HCT116 (cell line): ENCODE results near the gene SHH. TPM values are rescaled to one million over a fixed set of nuclear protein-coding genes. Genes with fewer than 3 reads are reported as not detected.

Experiments
- ATAC-seq: fragments of 200-7000 bp; cut with Tn5 transposase; 2 replicates; pipeline ENCODE4 v1.9.1; 2020; ENCODE audit warnings: mild to moderate bottlenecking, moderate library complexity
- BruUV-seq: library from RNA; stranded (reverse); fragments of 400-500 nt; replicated peaks from 2 replicates; lab custom pipeline; 2021; lab: Mats Ljungman, UMichigan
- CTCF ChIA-PET: fragments of 300-600 bp; sonication (Branson Sonifier 250); formaldehyde crosslinking; loops from one replicate; lab custom pipeline; 2021; ENCODE audit warnings: antibody characterized with exemption; lab: Charles Lee
- POLR2A ChIA-PET: fragments of 300-600, 350-600 bp; sonication (Branson Sonifier 250); formaldehyde crosslinking; loops from one replicate; lab custom pipeline; 2021; ENCODE audit warnings: antibody characterized with exemption; lab: Charles Lee
- RAD21 ChIA-PET, 2 experiments: fragments of 300-600 bp; sonication (Branson Sonifier 250); formaldehyde crosslinking; loops; one replicate each; lab custom pipeline; 2023; ENCODE audit warnings: low total read pairs in 2 of 2; ENCODE audit not compliant: uncharacterized antibody in 2 of 2, unreplicated experiment in 2 of 2, low non-redundant PET in 1 of 2; lab: Charles Lee
- DNase-seq: peaks from one replicate; pipeline ENCODE4 v3.0.0-alpha.2; 2010; ENCODE audit warnings: low read depth, low spot score
- H2AFZ ChIP-seq: fragments of 200-600 bp; shearing (Covaris generic), sonication (generic); 2 replicates; pipeline ENCODE4 v1.6.1; 2017; ENCODE audit warnings: low read depth, mixed run types, mixed read lengths, antibody characterized with exemption, low read length; ENCODE audit not compliant: poor library complexity, severe bottlenecking
- H3K27ac ChIP-seq: 2 replicates; pipeline ENCODE4 v1.5.1; 2012; ENCODE audit warnings: low read depth, low read length
- H3K27me3 ChIP-seq: fragments of 200-600 bp; sonication (generic); 2 replicates; pipeline ENCODE4 v1.6.1; 2016; ENCODE audit warnings: mixed run types, low read length, mixed read lengths; ENCODE audit not compliant: insufficient read depth
- H3K36me3 ChIP-seq, 2 experiments: fragments of 200-500 bp in 1 of 2; fragments of 200-600 bp in 1 of 2; sonication (Bioruptor generic) in 1 of 2; sonication (generic) in 1 of 2; 2 replicates each; pipeline versions ENCODE4 v1.5.1 to v1.6.1; 2014 to 2016; ENCODE audit warnings: low read length in 2 of 2, inconsistent platforms in 1 of 2, mixed read lengths in 1 of 2, mixed run types in 1 of 2; ENCODE audit not compliant: insufficient read depth in 2 of 2, control insufficient read depth in 1 of 2
- H3K4me1 ChIP-seq, 2 experiments: fragments of 200-600 bp in 1 of 2; sonication (generic) in 1 of 2; 2 replicates each; pipeline versions ENCODE4 v1.5.1 to v1.6.1; 2012 to 2017; ENCODE audit warnings: low read length in 2 of 2, inconsistent platforms in 1 of 2, mild to moderate bottlenecking in 1 of 2, mixed read lengths in 1 of 2, mixed run types in 1 of 2, moderate library complexity in 1 of 2; ENCODE audit not compliant: insufficient read depth in 2 of 2, control insufficient read depth in 1 of 2
- H3K4me2 ChIP-seq: fragments of 200-600 bp; sonication (generic); 2 replicates; pipeline ENCODE4 v1.6.1; 2017; ENCODE audit warnings: mixed run types, low read length, mixed read lengths
- H3K4me3 ChIP-seq, 2 experiments: fragments of 200-600 bp in 1 of 2; sonication (generic) in 1 of 2; replicated peaks in 1 of 2; 2 replicates each; pipeline ENCODE4 v1.5.1; 2011 to 2016; ENCODE audit warnings: low read length in 2 of 2, control low read depth in 1 of 2, low read depth in 1 of 2, mild to moderate bottlenecking in 1 of 2, mixed read lengths in 1 of 2, mixed run types in 1 of 2
- H3K79me2 ChIP-seq: fragments of 200-600 bp; sonication (generic); 2 replicates; pipeline ENCODE4 v1.6.1; 2017; ENCODE audit warnings: mild to moderate bottlenecking, mixed run types, low read length, moderate library complexity, mixed read lengths; ENCODE audit not compliant: insufficient read depth
- H3K9ac ChIP-seq: fragments of 200-600 bp; sonication (generic); 2 replicates; pipeline ENCODE4 v1.6.1; 2016; ENCODE audit warnings: low read length, mixed read lengths
- H3K9me2 ChIP-seq: fragments of 200-600 bp; sonication (generic), shearing (Covaris generic); 2 replicates; pipeline ENCODE4 v1.6.1; 2017; ENCODE audit warnings: mixed run types, mild to moderate bottlenecking, moderate library complexity; ENCODE audit not compliant: insufficient read depth
- H3K9me3 ChIP-seq, 2 experiments: fragments of 200-500 bp in 1 of 2; fragments of 200-600 bp in 1 of 2; sonication (Bioruptor generic) in 1 of 2; sonication (generic) in 1 of 2; 2 replicates each; pipeline ENCODE4 v1.6.1; 2014 to 2017; ENCODE audit warnings: low read length in 2 of 2, mixed read lengths in 2 of 2, inconsistent platforms in 1 of 2, low read depth in 1 of 2, mild to moderate bottlenecking in 1 of 2, mixed run types in 1 of 2, moderate library complexity in 1 of 2; ENCODE audit not compliant: control insufficient read depth in 1 of 2, insufficient read depth in 1 of 2
- H4K20me1 ChIP-seq: fragments of 200-600 bp; sonication (generic), shearing (Covaris generic); 2 replicates; pipeline ENCODE4 v1.6.1; 2017; ENCODE audit warnings: mixed run types, mild to moderate bottlenecking, moderate library complexity; ENCODE audit not compliant: insufficient read depth
- CEBPB ChIP-seq: IDR thresholded peaks from 2 replicates; pipeline ENCODE4 v1.6.1; 2012; ENCODE audit warnings: low read depth
- RAD21 ChIP-seq: IDR thresholded peaks from 2 replicates; pipeline ENCODE4 v1.6.1; 2012; ENCODE audit warnings: low read depth, mild to moderate bottlenecking
- SP1 ChIP-seq: IDR thresholded peaks from 2 replicates; pipeline ENCODE4 v1.6.1; 2012; ENCODE audit warnings: low read depth
- TCF7L2 ChIP-seq: IDR thresholded peaks from 2 replicates; pipeline ENCODE4 v1.7.0; 2011; ENCODE audit warnings: borderline replicate concordance, inconsistent platforms; ENCODE audit not compliant: insufficient read depth, insufficient read length; ENCODE audit errors: extremely low read depth
- ZBTB33 ChIP-seq: IDR thresholded peaks from 2 replicates; pipeline ENCODE4 v1.6.1; 2011; ENCODE audit warnings: mild to moderate bottlenecking, low read length, moderate library complexity; ENCODE audit not compliant: insufficient replicate concordance; ENCODE audit errors: extremely low read depth
- ZFX ChIP-seq: fragments of 450-650 bp; IDR thresholded peaks from 2 replicates; pipeline ENCODE4 v1.6.1; 2017
- intact Hi-C: fragments of 100-400 bp; cut with micrococcal nuclease; formaldehyde crosslinking; loops from 2 replicates; pipeline ENCODE4 v1.10.0; 2022
- total RNA-seq: library from RNA; stranded (reverse); gene quantifications from one replicate; pipeline ENCODE4 v1.2.1, GENCODE V29; 2021; ENCODE audit not compliant: unreplicated experiment
- TF ChIP-seq, protein P1 (sequence below): IDR thresholded peaks from 2 replicates; pipeline ENCODE4 v1.6.1; 2012

The SHH gene
- total RNA-seq, 1 experiment from 2014 or later, result 0.32 TPM

GRCh38 chr7:155847821-155848435 lies 35.7 kb upstream of the SHH start:
- H3K27ac ChIP-seq, result no peak overlapping the region
- ChIA-PET POLR2A (no interaction called here), RAD21 (no interaction called here), CTCF (no interaction called here)
- H3K36me3 ChIP-seq, result no peaks in the 10 kb centered on the region
- no TSS peak for BruUV-seq
- intact Hi-C loops, result no loop called here
- H3K4me3 ChIP-seq, result no peak overlapping the region
- no peak; the same call in 1 of the 2 replicates for ATAC-seq
- H3K4me1 ChIP-seq, result peaks cover 3 to 7% of the 10 kb centered on the region in 2 experiments; a peak in 2 of 4 replicates
- no peak overlapping the region for H2AFZ ChIP-seq
- H3K9ac ChIP-seq, result no peak overlapping the region
- TF ChIP-seq TCF7L2 (no peak), RAD21 (no peak), CEBPB (no peak), ZBTB33 (no peak), SP1 (no peak), ZFX (no peak)
- TF ChIP-seq, protein P1, sequence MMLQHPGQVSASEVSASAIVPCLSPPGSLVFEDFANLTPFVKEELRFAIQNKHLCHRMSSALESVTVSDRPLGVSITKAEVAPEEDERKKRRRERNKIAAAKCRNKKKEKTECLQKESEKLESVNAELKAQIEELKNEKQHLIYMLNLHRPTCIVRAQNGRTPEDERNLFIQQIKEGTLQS, result no peak
- TF ChIP-seq, all 23 proteins: peak for 0
- Histone ChIP-seq H3K9me3 (no peaks in the 10 kb centered on the region), H3K27me3 (no peaks in the 10 kb centered on the region), H3K79me2 (no peaks in the 10 kb centered on the region), H4K20me1 (no peaks in the 10 kb centered on the region), H3K4me2 (no peak overlapping the region), H3K9me2 (no peaks in the 10 kb centered on the region)
- no peak for DNase-seq
